Urothelium cell line (cell line): ENCODE measurements around the gene KRTAP9-8.
"Not testable (repeated sequence)": the region's sequence is repeated elsewhere in the genome, so short reads cannot be mapped to it uniquely, and the experiment has no call there.

Source experiments
- DNase-seq: peaks from one replicate; pipeline ENCODE4 v3.0.0; 2011; ENCODE audit warnings: low spot score, mixed read lengths
- FAIRE-seq: peaks from 2 replicates; lab custom pipeline; 2011; peaks lifted over from hg19 to GRCh38; lab: Jason Lieb, UNC

The KRTAP9-8 gene, protein sequence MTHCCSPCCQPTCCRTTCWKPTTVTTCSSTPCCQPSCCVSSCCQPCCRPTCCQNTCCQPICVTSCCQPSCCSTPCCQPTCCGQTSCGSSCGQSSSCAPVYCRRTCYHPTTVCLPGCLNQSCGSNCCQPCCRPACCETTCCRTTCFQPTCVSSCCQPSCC

GRCh38 chr17:41237949-41238437 is at the start of gene KRTAP9-8:
TSS of gene KRTAP9-8 (plus strand) at chr17:41237999. CDS start at chr17:41238052, 53 bp downstream.
- DNase-seq, FAIRE-seq: not testable (repeated sequence)

GRCh38 chr17:41189837-41190318 is 47.9 kb upstream of the KRTAP9-8 start, which contains the start of gene KRTAP9-1:
TSS of gene KRTAP9-1 (plus strand) at chr17:41189887. CDS start at chr17:41189887, 0 bp downstream.
- not testable (repeated sequence) for FAIRE-seq, DNase-seq

DNA sequence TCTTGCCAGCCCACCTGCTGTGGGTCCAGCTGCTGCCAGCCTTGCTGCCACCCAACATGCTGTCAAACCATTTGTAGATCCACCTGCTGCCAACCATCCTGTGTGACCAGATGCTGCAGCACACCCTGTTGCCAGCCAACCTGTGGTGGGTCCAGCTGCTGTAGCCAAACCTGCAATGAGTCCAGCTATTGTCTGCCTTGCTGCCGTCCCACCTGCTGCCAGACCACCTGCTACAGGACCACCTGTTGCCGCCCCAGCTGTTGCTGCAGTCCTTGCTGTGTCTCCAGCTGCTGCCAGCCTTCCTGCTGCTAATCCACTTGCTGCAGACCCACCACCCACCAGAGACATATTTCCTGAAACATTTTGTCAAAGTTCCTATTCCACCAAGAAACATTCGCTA is 47.5 kb upstream of the KRTAP9-8 start:
- no peak for DNase-seq
- FAIRE-seq = peak; percentile 5

DNA sequence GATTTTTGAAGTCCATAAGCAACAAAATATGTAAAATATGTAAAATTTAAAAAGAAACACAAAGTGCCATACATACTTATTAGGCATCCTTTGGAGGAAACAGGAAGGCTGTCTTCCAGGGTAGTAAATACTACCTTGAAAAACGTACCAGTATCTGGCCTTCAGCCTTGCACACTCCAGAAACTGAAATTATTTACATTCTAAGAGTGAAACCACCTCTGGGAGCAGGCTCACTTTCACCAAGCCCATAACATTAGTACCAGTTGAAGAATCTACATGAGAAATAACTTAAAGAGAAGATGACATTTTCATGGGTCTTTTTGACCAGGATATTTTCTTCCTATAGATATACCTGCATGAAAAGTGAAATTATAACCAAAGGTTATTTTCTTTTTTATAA is 41.7 kb upstream of the KRTAP9-8 start:
- FAIRE-seq = no peak

DNA sequence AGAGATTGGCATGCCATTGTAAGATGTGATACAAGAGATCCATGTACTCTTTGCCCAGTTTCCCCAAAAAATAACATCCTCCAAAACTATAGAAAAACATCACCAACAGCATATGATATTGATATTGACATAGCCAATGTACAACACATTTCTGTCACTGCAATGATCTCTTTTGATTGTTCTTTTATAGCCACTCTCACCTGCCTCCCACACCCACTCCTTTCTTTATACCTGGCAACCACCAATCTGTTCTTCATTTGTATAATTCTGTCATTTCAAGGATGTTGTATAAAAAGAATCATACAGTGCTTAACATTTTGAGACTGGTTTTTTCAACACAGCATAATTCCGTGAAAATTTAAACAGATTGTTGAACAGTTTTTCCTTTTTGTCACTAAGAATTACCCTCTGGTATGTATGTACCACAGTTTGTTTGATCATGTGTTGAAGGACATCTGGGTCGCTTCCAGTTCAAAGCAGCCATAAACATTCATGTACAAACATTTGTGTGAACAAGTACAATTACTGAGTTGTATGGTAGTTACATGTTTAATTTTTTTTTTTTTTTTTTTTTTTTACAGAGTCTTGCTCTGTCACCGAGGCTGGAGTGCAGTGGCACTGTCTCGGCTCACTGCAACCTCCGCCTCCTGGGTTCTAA is 38.2 kb upstream of the KRTAP9-8 start:
- FAIRE-seq = no peak
- DNase-seq = no peak

More for the DNA sequence above, 41.7 kb upstream of the KRTAP9-8 start:
- DNase-seq = no peak

GRCh38 chr17:41211845-41212466 is 25.8 kb upstream of the KRTAP9-8 start:
- FAIRE-seq = no peak

DNA sequence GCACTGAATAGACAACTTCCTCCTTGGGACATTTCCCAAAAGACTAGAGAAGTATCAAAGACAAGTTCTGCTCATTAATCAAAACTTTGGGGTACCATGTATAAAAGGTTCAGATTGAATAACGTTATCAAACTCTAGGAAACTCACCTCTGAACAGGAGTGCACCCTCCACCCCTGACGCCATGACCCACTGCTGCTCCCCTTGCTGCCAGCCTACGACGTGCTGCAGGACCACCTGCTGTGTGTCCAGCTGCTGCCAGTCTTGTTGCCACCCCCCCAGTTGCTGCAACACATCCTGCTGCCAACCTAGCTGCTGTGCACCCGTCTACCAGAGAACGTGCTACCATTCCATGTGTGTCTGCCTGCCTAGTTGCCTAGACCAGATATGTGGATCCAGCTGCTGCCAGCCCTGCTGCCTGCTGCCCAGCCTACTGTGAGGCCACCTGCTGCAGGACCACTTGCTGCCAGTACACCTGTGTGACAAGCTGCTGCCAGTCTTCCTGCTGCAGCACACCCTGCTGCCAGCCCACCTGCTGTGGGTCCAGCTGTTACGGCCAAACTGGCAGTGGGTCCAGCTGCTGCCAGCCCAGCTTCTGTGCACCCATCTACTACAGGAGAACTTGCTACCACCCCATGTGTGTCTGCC is 25.2 kb upstream of the KRTAP9-8 start:
- FAIRE-seq (peak; percentile 65), DNase-seq (no peak)

More at GRCh38 chr17:41211845-41212466, 25.8 kb upstream of the KRTAP9-8 start:
- DNase-seq = no peak

GRCh38 chr17:41215681-41216080 is 22.1 kb upstream of the KRTAP9-8 start:
- no peak for FAIRE-seq
- no peak for DNase-seq

DNA sequence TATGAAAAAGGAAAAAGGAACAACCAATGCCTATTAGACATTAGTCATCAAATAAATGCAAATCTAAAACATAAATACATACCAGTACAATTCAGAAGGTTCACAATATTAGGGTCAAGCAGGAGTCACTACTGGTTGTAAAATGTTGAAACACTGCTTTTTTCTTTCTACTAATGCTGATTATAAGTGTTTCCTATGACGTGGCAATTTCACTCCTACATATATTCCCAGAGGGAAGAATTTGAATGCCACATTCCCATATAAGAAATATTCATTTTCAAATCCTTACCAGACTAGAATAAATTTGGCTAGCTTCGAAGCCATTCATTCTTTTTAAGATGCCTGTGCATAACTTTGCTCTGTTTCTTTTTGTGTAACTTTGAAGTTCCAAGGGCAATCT is 14.0 kb upstream of the KRTAP9-8 start:
- DNase-seq (no peak), FAIRE-seq (no peak)

DNA sequence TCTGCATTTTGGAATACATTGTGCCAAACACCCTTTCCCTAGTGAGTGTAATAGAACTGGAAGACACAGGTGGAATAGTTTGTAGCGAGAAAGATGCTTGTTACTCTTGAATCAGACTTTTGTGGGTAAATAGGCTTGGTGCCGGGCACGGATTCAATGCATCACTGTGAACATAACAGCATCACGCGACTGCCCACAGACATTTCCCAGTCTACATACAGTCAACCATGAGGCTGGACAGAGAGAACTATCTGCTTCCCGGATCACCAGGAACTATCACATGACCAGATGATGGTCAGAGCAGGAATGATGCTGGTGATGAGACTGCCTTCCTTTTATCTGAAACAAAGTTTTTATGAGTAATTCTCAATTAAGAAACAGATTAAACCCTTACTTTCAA is 11.7 kb upstream of the KRTAP9-8 start:
- FAIRE-seq (no peak), DNase-seq (no peak)

DNA sequence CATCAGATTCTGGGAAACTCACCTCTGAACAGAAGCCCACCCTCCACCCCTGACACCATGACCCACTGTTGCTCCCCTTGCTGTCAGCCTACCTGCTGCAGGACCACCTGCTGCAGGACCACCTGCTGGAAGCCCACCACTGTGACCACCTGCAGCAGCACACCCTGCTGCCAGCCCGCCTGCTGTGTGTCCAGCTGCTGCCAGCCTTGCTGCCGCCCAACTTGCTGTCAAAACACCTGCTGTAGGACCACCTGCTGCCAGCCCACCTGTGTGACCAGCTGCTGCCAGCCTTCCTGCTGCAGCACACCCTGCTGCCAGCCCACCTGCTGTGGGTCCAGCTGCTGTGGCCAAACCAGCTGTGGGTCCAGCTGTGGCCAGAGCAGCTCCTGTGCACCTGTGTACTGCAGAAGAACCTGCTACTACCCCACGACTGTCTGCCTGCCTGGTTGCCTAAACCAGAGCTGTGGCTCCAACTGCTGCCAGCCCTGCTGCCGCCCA is 11.2 kb upstream of the KRTAP9-8 start, which contains the start of gene KRTAP9-2:
TSS of gene KRTAP9-2 (plus strand) at position 51 of the 498 bp plus-strand sequence. CDS start at position 58, 7 bp downstream.
- DNase-seq, FAIRE-seq: not testable (repeated sequence)

- FAIRE-seq (no peak), DNase-seq (no peak)
These were observed 7.7 kb upstream of the KRTAP9-8 start for GRCh38 chr17:41230094-41230493.

DNA sequence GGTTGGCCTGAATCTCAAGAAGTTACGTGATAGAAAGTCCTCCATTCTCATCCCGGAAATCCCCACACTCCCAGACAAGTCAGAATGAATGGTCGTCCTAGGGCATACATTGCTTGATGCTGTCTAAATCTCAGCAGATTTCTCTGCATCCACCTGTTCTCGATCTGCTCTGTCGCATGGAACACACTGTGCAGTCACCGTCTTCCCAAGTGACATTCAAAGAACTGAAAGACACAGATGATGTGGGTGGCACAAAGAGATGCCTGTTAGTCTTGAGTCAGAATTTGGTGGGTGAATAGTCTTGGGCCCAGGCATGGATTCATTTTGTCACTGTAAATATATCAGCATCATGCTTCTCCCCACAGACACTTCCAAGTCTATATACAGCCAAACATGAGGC is 6.1 kb upstream of the KRTAP9-8 start:
- no peak for DNase-seq
- no peak for FAIRE-seq

DNA sequence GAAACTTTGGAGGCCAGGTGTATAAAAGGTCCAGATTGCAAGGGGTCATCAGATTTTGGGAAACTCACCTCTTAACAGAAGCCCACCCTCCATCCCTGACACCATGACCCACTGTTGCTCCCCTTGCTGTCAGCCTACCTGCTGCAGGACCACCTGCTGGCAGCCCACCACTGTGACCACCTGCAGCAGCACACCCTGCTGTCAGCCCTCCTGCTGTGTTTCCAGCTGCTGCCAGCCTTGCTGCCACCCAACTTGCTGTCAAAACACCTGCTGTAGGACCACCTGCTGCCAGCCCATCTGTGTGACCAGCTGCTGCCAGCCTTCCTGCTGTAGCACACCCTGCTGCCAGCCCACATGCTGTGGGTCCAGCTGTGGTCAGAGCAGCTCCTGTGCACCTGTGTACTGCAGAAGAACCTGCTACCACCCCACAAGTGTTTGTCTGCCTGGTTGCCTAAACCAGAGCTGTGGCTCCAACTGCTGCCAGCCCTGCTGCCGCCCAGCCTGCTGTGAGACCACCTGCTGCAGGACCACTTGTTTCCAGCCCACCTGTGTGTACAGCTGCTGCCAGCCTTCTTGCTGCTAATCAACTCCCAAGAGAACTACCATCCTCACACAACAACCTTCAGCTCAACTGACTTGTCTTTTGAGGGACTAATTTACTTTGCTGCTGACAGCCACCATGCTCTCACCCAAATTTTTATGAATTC is 5.2 kb upstream of the KRTAP9-8 start, which contains the start of gene KRTAP9-3:
TSS of gene KRTAP9-3 (plus strand) at position 51 of the 707 bp plus-strand sequence. CDS start at position 104, 53 bp downstream.
- not testable (repeated sequence) for DNase-seq

DNA sequence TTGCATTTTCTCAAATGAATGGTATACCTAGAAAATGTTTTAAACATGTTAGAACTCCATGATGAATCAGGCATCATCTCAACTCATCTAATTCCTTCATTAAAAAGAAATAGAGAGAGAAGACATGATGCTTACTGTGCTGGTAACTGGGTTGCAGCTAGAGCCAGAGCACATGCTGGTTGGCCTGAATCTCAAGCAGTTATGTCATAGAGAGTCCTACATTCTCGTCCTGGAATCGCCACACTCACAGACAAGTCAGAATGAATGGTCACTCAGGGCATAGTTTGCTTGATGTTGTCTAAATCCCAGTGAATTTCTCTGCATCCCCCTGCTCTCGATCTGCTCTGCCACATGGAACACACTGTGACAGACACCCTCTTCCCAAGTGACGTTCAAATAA is 683 bp upstream of the KRTAP9-8 start:
- FAIRE-seq = not testable (repeated sequence)

More for the DNA sequence above, 5.2 kb upstream of the KRTAP9-8 start, which contains the start of gene KRTAP9-3:
- peak; percentile 48 for FAIRE-seq

GRCh38 chr17:41246995-41247787 is 9.4 kb downstream of the KRTAP9-8 start:
- not testable (repeated sequence) for DNase-seq, FAIRE-seq

More for the DNA sequence above, 683 bp upstream of the KRTAP9-8 start:
- DNase-seq = not testable (repeated sequence)

DNA sequence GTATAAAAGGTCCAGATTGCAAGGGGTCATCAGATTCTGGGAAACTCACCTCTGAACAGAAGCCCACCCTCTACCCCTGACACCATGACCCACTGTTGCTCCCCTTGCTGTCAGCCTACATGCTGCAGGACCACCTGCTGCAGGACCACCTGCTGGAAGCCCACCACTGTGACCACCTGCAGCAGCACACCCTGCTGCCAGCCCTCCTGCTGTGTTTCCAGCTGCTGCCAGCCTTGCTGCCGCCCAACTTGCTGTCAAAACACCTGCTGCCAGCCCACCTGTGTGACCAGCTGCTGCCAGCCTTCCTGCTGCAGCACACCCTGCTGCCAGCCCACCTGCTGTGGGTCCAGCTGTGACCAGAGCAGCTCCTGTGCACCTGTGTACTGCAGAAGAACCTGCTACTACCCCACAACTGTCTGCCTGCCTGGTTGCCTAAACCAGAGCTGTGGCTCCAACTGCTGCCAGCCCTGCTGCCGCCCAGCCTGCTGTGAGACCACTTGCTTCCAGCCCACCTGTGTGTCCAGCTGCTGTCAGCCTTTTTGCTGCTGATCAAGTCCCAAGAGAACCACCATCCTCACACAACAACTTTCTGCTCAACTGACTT is 11.9 kb downstream of the KRTAP9-8 start, which contains the start of gene KRTAP9-4:
TSS of gene KRTAP9-4 (plus strand) at position 51 of the 604 bp plus-strand sequence. CDS start at position 85, 34 bp downstream.
- DNase-seq, FAIRE-seq: not testable (repeated sequence)

DNA sequence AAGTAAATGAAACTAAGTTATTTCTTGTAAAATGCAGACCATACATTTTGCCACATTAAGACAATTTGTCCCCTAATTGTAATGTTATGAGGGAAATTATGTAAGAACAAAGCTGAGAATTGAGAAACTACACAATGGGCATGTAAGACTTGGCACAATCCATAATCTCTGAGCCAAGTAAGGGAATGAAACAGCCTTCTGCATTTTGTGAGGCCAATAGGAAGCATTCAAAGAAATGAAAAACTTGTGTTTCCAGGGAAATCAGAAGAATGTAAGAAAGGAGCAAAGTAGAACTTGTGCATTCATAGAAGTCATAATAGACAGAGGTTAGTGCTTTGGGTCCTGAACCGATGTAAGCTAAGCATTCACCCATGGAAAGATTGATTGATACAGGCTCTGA is 13.5 kb downstream of the KRTAP9-8 start:
- FAIRE-seq = no peak
- DNase-seq = no peak
